SK-N-SH (cell line): ENCODE measurements around the gene ACOT7. TPM values are rescaled to one million over a fixed set of nuclear protein-coding genes. Genes with fewer than 3 reads are reported as not detected.
A peak's percentile ranks its signal among the peaks of the same experiment; 100 is the strongest.

Experiments
- CTCF ChIA-PET: fragments of 300-600, 350-600 bp; formaldehyde crosslinking; extraction: SDS; loops from one replicate; lab custom pipeline; 2021; lab: Yijun Ruan, JAX
- POLR2A ChIA-PET: fragments of 350-600 bp; sonication (Branson Sonifier 250); formaldehyde crosslinking; extraction: SDS; loops from one replicate; lab custom pipeline; 2020; ENCODE audit warnings: antibody characterized with exemption, inconsistent platforms; lab: Yijun Ruan, JAX
- DNase-seq: peaks from one replicate; pipeline ENCODE4 v3.0.0; 2012
- H2AFZ ChIP-seq: fragments of 200-600 bp; sonication (generic); 2 replicates; pipeline ENCODE4 v1.8.1; 2016; ENCODE audit warnings: antibody characterized with exemption, mild to moderate bottlenecking, low read depth
- H3F3A ChIP-seq: fragments of 200-600 bp; sonication (generic); replicated peaks from 2 replicates; pipeline ENCODE3; 2016; ENCODE audit warnings: antibody characterized with exemption, mild to moderate bottlenecking; ENCODE audit not compliant: insufficient read depth
- H3K27ac ChIP-seq, 2 experiments: fragments of 200-500 bp in 1 of 2; fragments of 200-600 bp in 1 of 2; sonication (Bioruptor generic) in 1 of 2; sonication (generic), shearing (Covaris generic) in 1 of 2; 2 replicates each; pipeline versions ENCODE4 v1.5.1 to v1.6.1; 2014 to 2016; ENCODE audit warnings: low read depth in 2 of 2, inconsistent platforms in 1 of 2, low read length in 1 of 2, mild to moderate bottlenecking in 1 of 2, mixed read lengths in 1 of 2
- H3K27me3 ChIP-seq: fragments of 200-600 bp; sonication (generic), shearing (Covaris generic); 2 replicates; pipeline ENCODE4 v1.6.1; 2016; ENCODE audit warnings: mixed run types; ENCODE audit not compliant: insufficient read depth
- H3K36me3 ChIP-seq, 2 experiments: fragments of 200-500 bp in 1 of 2; fragments of 200-600 bp in 1 of 2; sonication (Bioruptor generic) in 1 of 2; sonication (generic) in 1 of 2; replicated peaks in 1 of 2; 2 replicates each; pipeline versions ENCODE3 to v1.5.1; 2014 to 2016; ENCODE audit warnings: low read length in 1 of 2, mild to moderate bottlenecking in 1 of 2; ENCODE audit not compliant: insufficient read depth in 2 of 2, control insufficient read depth in 1 of 2
- H3K4me1 ChIP-seq, 2 experiments: fragments of 200-500 bp in 1 of 2; fragments of 200-600 bp in 1 of 2; sonication (Bioruptor generic) in 1 of 2; sonication (generic), shearing (Covaris generic) in 1 of 2; 2 replicates each; pipeline versions ENCODE4 v1.5.1 to v1.6.1; 2014 to 2016; ENCODE audit warnings: low read depth in 1 of 2, low read length in 1 of 2, mixed run types in 1 of 2; ENCODE audit not compliant: insufficient read depth in 2 of 2, control insufficient read depth in 1 of 2
- H3K4me2 ChIP-seq: fragments of 200-600 bp; sonication (generic), shearing (Covaris generic); 2 replicates; pipeline ENCODE4 v1.6.1; 2017; ENCODE audit warnings: mixed run types
- H3K4me3 ChIP-seq, 2 experiments: fragments of 200-500 bp in 1 of 2; fragments of 200-600 bp in 1 of 2; sonication (Bioruptor generic) in 1 of 2; sonication (generic), shearing (Covaris generic) in 1 of 2; 2 replicates each; pipeline versions ENCODE4 v1.5.1 to v1.8.1; 2014 to 2016; ENCODE audit warnings: low read depth in 2 of 2, inconsistent platforms in 1 of 2, low read length in 1 of 2, mild to moderate bottlenecking in 1 of 2, mixed read lengths in 1 of 2, moderate library complexity in 1 of 2
- H3K79me2 ChIP-seq: fragments of 200-600 bp; sonication (generic); 2 replicates; pipeline ENCODE4 v1.8.1; 2017; ENCODE audit warnings: mild to moderate bottlenecking; ENCODE audit not compliant: insufficient read depth
- H3K9ac ChIP-seq: fragments of 200-600 bp; sonication (generic); 2 replicates; pipeline ENCODE4 v1.6.1; 2017; ENCODE audit warnings: mixed run types
- H3K9me2 ChIP-seq: fragments of 200-600 bp; sonication (generic); 2 replicates; pipeline ENCODE4 v1.6.1; 2017; ENCODE audit warnings: mixed run types
- H3K9me3 ChIP-seq: fragments of 200-600 bp; sonication (generic); 2 replicates; pipeline ENCODE4 v1.6.1; 2017; ENCODE audit warnings: mixed run types, mild to moderate bottlenecking, moderate library complexity
- H4K20me1 ChIP-seq: fragments of 200-600 bp; sonication (generic); 2 replicates; pipeline ENCODE4 v1.6.1; 2017; ENCODE audit warnings: mild to moderate bottlenecking, mixed run types; ENCODE audit not compliant: insufficient read depth
- CTCF ChIP-seq: fragments of 200-600 bp; sonication (generic); IDR thresholded peaks from 2 replicates; pipeline ENCODE4 v1.6.1; 2017; ENCODE audit warnings: antibody characterized with exemption, mild to moderate bottlenecking, moderate library complexity
- EP300 ChIP-seq, 2 experiments: IDR thresholded peaks; 2 replicates each; pipeline versions ENCODE4 v1.4.0 to v1.6.1; 2012; ENCODE audit warnings: borderline replicate concordance in 1 of 2, low read depth in 1 of 2, low read length in 1 of 2
- GATA2 ChIP-seq: sonication (generic); formaldehyde crosslinking; IDR thresholded peaks from 2 replicates; pipeline ENCODE4 v1.5.0; 2020; ENCODE audit warnings: mild to moderate bottlenecking, missing genetic modification reagents
- MEF2A ChIP-seq: IDR thresholded peaks from 2 replicates; pipeline ENCODE4 v1.4.0; 2012; ENCODE audit warnings: low read depth, borderline replicate concordance
- PBX3 ChIP-seq: IDR thresholded peaks from 2 replicates; pipeline ENCODE4; 2012
- RAD21 ChIP-seq: IDR thresholded peaks from 2 replicates; pipeline ENCODE4 v1.6.1; 2012; ENCODE audit warnings: mild to moderate bottlenecking, low read length
- RCOR1 ChIP-seq: fragments of 150-350 bp; IDR thresholded peaks from 2 replicates; pipeline ENCODE4 v1.6.1; 2017; ENCODE audit warnings: antibody characterized with exemption, low read length
- TAF1 ChIP-seq: IDR thresholded peaks from 2 replicates; pipeline ENCODE4 v1.6.1; 2012; ENCODE audit warnings: low read depth, mild to moderate bottlenecking, low read length, moderate library complexity, borderline replicate concordance
- TCF12 ChIP-seq: IDR thresholded peaks from 2 replicates; pipeline ENCODE4 v1.4.0; 2012
- USF1 ChIP-seq: IDR thresholded peaks from 2 replicates; pipeline ENCODE4 v1.4.0; 2012; ENCODE audit warnings: low read depth, borderline replicate concordance
- WGBS: methylation state at CpG from one replicate; pipeline ENCODE4 v1.1.6; 2017; ENCODE audit warnings: low lambda C conversion rate; 5-methylcytosine and 5-hydroxymethylcytosine counted together
- polyA plus RNA-seq, 3 experiments: library from polyadenylated mRNA; depleted of rRNA; stranded (reverse); fragments of >200 nt; gene quantifications; 2 replicates each; pipeline ENCODE4 v1.2.3, GENCODE V29; 2012

The ACOT7 gene
- polyA plus RNA-seq, 1 of the 3 experiments (the other 2 are of a cell fraction), result 289 TPM

GRCh38 chr1:6393400-6394187 is at the start of gene ACOT7 (continued):
- peak; percentile 51; the same call in 1 of the 2 replicates for TF ChIP-seq USF1
- TF ChIP-seq GATA2 (CRISPR knock-in tag), result no peak
- TF ChIP-seq, all 33 proteins: peak for 9

- CTCF ChIA-PET, result interaction anchor here (1.1 to 13.6 kb wide), 11 partner anchors 8 to 203 kb away, joined by 3 to 290 read pairs (median 9); partner anchors contain the start of genes ESPN, GPR153, HES2 and HES3
- Histone ChIP-seq H3K36me3 (no peaks in the 10 kb centered on the region), H3K79me2 (no peaks in the 10 kb centered on the region), H3K9me2 (no peaks in the 10 kb centered on the region), H3K9ac (no peak overlapping the region), H4K20me1 (no peaks in the 10 kb centered on the region), H3F3A (peaks cover 8% of the 10 kb centered on the region), H3K4me1 (no peaks in the 10 kb centered on the region; a peak in 1 of 4 replicates), H3K4me3 (no peak overlapping the region), H2AFZ (no peak overlapping the region), H3K4me2 (no peak overlapping the region), H3K27ac (no peak overlapping the region), H3K27me3 (no peaks in the 10 kb centered on the region), H3K9me3 (no peaks in the 10 kb centered on the region)
- DNase-seq, result no peak
- WGBS, result 93% methylated on average over 5 of the region's 7 CpGs
- POLR2A ChIA-PET, result no interaction called here
- TF ChIP-seq MEF2A (no peak), EP300 (IDR thresholded peaks at IDR 0.05; ENCODE audit: borderline replicate concordance in 1 of 2, low read depth in 1 of 2, low read length in 1 of 2) (no peak), CTCF (no peak), RAD21 (no peak), PBX3 (no peak), TAF1 (no peak), RCOR1 (no peak), TCF12 (no peak)
Measured at GRCh38 chr1:6441586-6441985, 48.0 kb upstream of the ACOT7 start.
